Measurements from ENCODE around the gene ATM. TPM values are rescaled to one million over a fixed set of nuclear protein-coding genes. Genes with fewer than 3 reads are reported as not detected.

ATM gene
- total and polyA plus RNA-seq, 10 of the 15 experiments (the other 5 are each of a cell fraction or from before 2014, with no cell fraction given): 10.0 to 91.5 (median 40.2) TPM

GRCh38 chr11:108196901-108197300, 26.0 kb upstream of the ATM start:
- CTCF ChIA-PET: interaction anchor here (0.7 to 1.0 kb wide), 2 partner anchors 21 to 22 kb away, joined by 3 read pairs; no protein-coding TSS in a partner anchor
- Histone ChIP-seq H3K4me2 (ENCODE audit: control insufficient read depth, insufficient read depth) (peak overlapping the region; percentile 61), H3K27ac (ENCODE audit: control insufficient read depth, insufficient read depth) (peak overlapping the region; percentile 34), H3K9me3 (replicated peaks; ENCODE audit: control insufficient read depth, insufficient read depth, low read length) (no peaks in the 10 kb centered on the region), H3K9ac (ENCODE audit: control insufficient read depth, insufficient read depth, low read length) (no peak overlapping the region), H3K4me3 (no peak overlapping the region), H3K79me2 (ENCODE audit: control insufficient read depth, insufficient read depth, low read length) (peaks cover 40% of the 10 kb centered on the region), H2AFZ (ENCODE audit: control insufficient read depth, low read depth, low read length) (no peak overlapping the region), H4K20me1 (ENCODE audit: control insufficient read depth, insufficient read depth) (no peaks in the 10 kb centered on the region), H3K27me3 (replicated peaks in 1 of 2; ENCODE audit: control insufficient read depth in 2 of 2, insufficient read depth in 2 of 2, low read length in 1 of 2) (no peaks in the 10 kb centered on the region), H3K36me3 (ENCODE audit: control insufficient read depth in 2 of 2, insufficient read depth in 2 of 2, low read length in 1 of 2) (peaks cover 2 to 3% of the 10 kb centered on the region in 2 experiments; a peak in 3 of 4 replicates), H3K4me1 (ENCODE audit: control insufficient read depth, insufficient read depth, low read length) (peaks cover 35% of the 10 kb centered on the region)
- RAD21 ChIA-PET (ENCODE audit: unreplicated experiment): interaction anchor here (0.7 to 1.1 kb wide), 5 partner anchors 22 to 40 kb away, joined by 3 to 6 read pairs (median 5); partner anchors contain the start of gene ATM
- in situ Hi-C loops (cut with MboI) (no loop called here), intact Hi-C loops (cut with micrococcal nuclease; ENCODE audit: unreplicated experiment) (no loop called here)
- WGBS (ENCODE audit: insufficient coverage, insufficient replicate concordance, low lambda C conversion rate, missing lambda C conversion rate): 0% methylated on average over 3 of the region's 3 CpGs
- SMC1A ChIA-PET (ENCODE audit: uncharacterized antibody, unreplicated experiment): interaction anchor here (1.0 kb wide), 2 partner anchors 25 to 28 kb away, joined by 3 to 4 read pairs; partner anchors contain the start of gene NPAT
- BruUV-seq (replicated peaks): no TSS peak
- FAIRE-seq: no peak
- POLR2A ChIA-PET: interaction anchor here (0.9 kb wide), 2 partner anchors 19 to 27 kb away, joined by 3 read pairs; no protein-coding TSS in a partner anchor
- peak; percentile 37 for DNase-seq (ENCODE audit: low read depth, low spot score)
- ATAC-seq: peak; percentile 53
- TF ChIP-seq, protein P1, sequence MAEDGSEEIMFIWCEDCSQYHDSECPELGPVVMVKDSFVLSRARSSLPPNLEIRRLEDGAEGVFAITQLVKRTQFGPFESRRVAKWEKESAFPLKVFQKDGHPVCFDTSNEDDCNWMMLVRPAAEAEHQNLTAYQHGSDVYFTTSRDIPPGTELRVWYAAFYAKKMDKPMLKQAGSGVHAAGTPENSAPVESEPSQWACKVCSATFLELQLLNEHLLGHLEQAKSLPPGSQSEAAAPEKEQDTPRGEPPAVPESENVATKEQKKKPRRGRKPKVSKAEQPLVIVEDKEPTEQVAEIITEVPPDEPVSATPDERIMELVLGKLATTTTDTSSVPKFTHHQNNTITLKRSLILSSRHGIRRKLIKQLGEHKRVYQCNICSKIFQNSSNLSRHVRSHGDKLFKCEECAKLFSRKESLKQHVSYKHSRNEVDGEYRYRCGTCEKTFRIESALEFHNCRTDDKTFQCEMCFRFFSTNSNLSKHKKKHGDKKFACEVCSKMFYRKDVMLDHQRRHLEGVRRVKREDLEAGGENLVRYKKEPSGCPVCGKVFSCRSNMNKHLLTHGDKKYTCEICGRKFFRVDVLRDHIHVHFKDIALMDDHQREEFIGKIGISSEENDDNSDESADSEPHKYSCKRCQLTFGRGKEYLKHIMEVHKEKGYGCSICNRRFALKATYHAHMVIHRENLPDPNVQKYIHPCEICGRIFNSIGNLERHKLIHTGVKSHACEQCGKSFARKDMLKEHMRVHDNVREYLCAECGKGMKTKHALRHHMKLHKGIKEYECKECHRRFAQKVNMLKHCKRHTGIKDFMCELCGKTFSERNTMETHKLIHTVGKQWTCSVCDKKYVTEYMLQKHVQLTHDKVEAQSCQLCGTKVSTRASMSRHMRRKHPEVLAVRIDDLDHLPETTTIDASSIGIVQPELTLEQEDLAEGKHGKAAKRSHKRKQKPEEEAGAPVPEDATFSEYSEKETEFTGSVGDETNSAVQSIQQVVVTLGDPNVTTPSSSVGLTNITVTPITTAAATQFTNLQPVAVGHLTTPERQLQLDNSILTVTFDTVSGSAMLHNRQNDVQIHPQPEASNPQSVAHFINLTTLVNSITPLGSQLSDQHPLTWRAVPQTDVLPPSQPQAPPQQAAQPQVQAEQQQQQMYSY (CRISPR knock-in tag; IDR thresholded peaks at IDR 0.05): no peak
- TF ChIP-seq KLF5 (IDR thresholded peaks at IDR 0.05; ENCODE audit: partially characterized antibody) (no peak), ATF2 (IDR thresholded peaks at IDR 0.05; ENCODE audit: low read length) (peak; percentile 24; the same call in 1 of the 2 replicates), POLR2A (IDR thresholded peaks at IDR 0.05; ENCODE audit: low read depth, low read length) (no peak), KAT2A (conservative IDR thresholded peaks at IDR 0.05; ENCODE audit: control insufficient read depth, low read depth, low read length) (no peak), TCF3 (IDR thresholded peaks at IDR 0.05; ENCODE audit: borderline replicate concordance, insufficient read depth, low read depth, low read length) (no peak), EP300 (IDR thresholded peaks at IDR 0.05; ENCODE audit: borderline replicate concordance in 1 of 2, control insufficient read depth in 1 of 2, low read depth in 2 of 2, low read length in 2 of 2) (no peak), KDM1A (IDR thresholded peaks at IDR 0.05; ENCODE audit: borderline replicate concordance) (no peak), ATF7 (IDR thresholded peaks at IDR 0.05; ENCODE audit: low read depth) (0 out of 2 replicates have a peak, but pooled peaks have one; percentile 9), ZNF384 (IDR thresholded peaks at IDR 0.05; ENCODE audit: borderline replicate concordance, low read depth, low read length) (peak; percentile 69; the same call in 1 of the 2 replicates), ZNF217 (IDR thresholded peaks at IDR 0.05) (peak; percentile 80; the same call in 1 of the 2 replicates), IRF4 (IDR thresholded peaks at IDR 0.05; ENCODE audit: low read depth, low read length) (peak; percentile 42; the same call in 1 of the 2 replicates), NR2F1 (conservative IDR thresholded peaks at IDR 0.05) (peak; percentile 35; the same call in 1 of the 2 replicates), TARDBP (IDR thresholded peaks at IDR 0.05; ENCODE audit: borderline replicate concordance) (no peak), EGR1 (IDR thresholded peaks at IDR 0.05; ENCODE audit: borderline replicate concordance in 1 of 2, low read depth in 2 of 2, low read length in 2 of 2) (no peak)
- TF ChIP-seq, protein P2, sequence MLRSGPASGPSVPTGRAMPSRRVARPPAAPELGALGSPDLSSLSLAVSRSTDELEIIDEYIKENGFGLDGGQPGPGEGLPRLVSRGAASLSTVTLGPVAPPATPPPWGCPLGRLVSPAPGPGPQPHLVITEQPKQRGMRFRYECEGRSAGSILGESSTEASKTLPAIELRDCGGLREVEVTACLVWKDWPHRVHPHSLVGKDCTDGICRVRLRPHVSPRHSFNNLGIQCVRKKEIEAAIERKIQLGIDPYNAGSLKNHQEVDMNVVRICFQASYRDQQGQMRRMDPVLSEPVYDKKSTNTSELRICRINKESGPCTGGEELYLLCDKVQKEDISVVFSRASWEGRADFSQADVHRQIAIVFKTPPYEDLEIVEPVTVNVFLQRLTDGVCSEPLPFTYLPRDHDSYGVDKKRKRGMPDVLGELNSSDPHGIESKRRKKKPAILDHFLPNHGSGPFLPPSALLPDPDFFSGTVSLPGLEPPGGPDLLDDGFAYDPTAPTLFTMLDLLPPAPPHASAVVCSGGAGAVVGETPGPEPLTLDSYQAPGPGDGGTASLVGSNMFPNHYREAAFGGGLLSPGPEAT (IDR thresholded peaks at IDR 0.05; ENCODE audit: low read depth): no peak
- TF ChIP-seq, protein P3, sequence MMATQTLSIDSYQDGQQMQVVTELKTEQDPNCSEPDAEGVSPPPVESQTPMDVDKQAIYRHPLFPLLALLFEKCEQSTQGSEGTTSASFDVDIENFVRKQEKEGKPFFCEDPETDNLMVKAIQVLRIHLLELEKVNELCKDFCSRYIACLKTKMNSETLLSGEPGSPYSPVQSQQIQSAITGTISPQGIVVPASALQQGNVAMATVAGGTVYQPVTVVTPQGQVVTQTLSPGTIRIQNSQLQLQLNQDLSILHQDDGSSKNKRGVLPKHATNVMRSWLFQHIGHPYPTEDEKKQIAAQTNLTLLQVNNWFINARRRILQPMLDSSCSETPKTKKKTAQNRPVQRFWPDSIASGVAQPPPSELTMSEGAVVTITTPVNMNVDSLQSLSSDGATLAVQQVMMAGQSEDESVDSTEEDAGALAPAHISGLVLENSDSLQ (IDR thresholded peaks at IDR 0.05): no peak

Measured in GM12878 (cell line).